Body of pancreas (tissue), 4 donors: Measurements from ENCODE around the gene GIGYF2.

Source experiments
- CTCF ChIP-seq, 7 experiments: fragments of 450-650 bp in 4 of 7; fragments of 200-600 bp in 3 of 7; sonication (generic) in 3 of 7; IDR thresholded peaks; one replicate each; pipeline ENCODE4 v1.5.1; 2016 to 2019; ENCODE audit warnings: antibody characterized with exemption in 7 of 7
- POLR2A ChIP-seq, 3 donors: fragments of 450-650 bp; IDR thresholded peaks; one replicate each; pipeline ENCODE4 v1.6.1; 2016; ENCODE audit warnings: antibody characterized with exemption in 3 of 3, mild to moderate bottlenecking in 2 of 3

GRCh38 chr2:232850039-232850438 lies 152.9 kb downstream of the GIGYF2 start:
- TF ChIP-seq CTCF (IDR thresholded peaks at IDR 0.05) (no peak), POLR2A (IDR thresholded peaks at IDR 0.05) (no peak)
